ENCODE results near the gene IER2.

IER2 gene

DNA sequence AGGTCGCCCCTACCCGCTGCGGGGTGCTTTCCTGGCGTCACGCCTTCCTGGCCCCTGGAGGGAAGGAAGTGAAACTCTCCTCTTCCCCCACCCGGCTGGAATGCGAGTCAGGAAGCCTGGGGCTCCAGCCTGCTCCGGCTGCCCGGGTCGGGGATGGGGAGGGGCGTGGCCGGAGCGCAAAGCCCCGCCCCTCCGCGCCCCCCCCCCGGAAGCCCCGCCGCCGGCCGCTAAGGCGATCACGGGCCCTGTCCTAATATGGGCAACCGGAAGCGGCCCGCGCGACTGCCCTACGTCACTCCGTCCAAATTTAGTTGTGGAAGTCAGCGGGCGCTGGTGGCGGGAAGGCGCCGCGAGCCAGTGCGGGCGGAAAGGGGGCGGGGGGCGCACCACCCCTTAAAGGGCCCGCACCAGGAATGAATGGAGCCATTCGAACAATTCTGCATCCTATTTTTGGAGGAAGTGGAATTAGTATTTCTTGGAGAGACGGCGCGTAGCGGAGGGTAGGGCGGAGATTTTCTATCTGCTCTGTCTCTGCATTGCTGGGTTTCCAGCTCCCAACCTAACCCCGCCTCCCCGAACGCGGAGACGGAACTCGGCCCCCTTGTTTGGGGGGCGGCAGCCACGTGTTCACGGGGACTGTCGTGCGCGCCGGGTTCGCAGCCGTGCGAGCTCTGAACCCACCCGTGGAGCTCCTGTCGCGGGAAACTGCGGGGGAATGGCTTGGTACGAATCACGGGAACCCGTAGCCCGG lies 1.6 kb downstream of the IER2 start:
- Histone ChIP-seq H3K4me2 (ENCODE audit: low read length) (peak overlapping the region; percentile 81), H3K4me1 (ENCODE audit: control insufficient read depth in 1 of 2, insufficient read depth in 2 of 2, low read length in 2 of 2) (peaks cover 13 to 19% of the 10 kb centered on the region in 2 experiments), H4K91ac (ENCODE audit: low read depth, low read length) (peak overlapping the region; percentile 86), H3K9me3 (ENCODE audit: insufficient read depth, low read depth, low read length) (peaks cover 3% of the 10 kb centered on the region), H3K14ac (ENCODE audit: low read length) (peak overlapping the region; percentile 50), H3K4me3 (ENCODE audit: low read depth, low read length) (peak overlapping the region; percentile 80), H2BK5ac (ENCODE audit: low read depth, low read length, poor library complexity) (peak overlapping the region; percentile 97), H2BK12ac (ENCODE audit: low read length) (peak overlapping the region; percentile 74), H4K8ac (ENCODE audit: low read depth, low read length) (peak overlapping the region; percentile 67), H3K27ac (ENCODE audit: low read depth, low read length) (peak overlapping the region; percentile 98), H3K9ac (ENCODE audit: low read length) (peak overlapping the region; percentile 57), H3K4ac (ENCODE audit: low read depth, low read length) (peak overlapping the region; percentile 94), H3K23ac (ENCODE audit: low read length) (no peak overlapping the region), H3K79me1 (ENCODE audit: low read length) (peaks cover 56% of the 10 kb centered on the region), H3K18ac (ENCODE audit: low read length) (peak overlapping the region; percentile 96), H3K79me2 (ENCODE audit: control insufficient read depth, insufficient read depth, low read length, poor library complexity) (peaks cover 48% of the 10 kb centered on the region), H3K36me3 (ENCODE audit: control insufficient read depth in 1 of 2, insufficient read depth in 2 of 2, low read length in 2 of 2) (peaks cover 0 to 8% of the 10 kb centered on the region in 2 experiments), H4K12ac (ENCODE audit: low read depth, low read length) (peak overlapping the region; percentile 20), H2BK120ac (ENCODE audit: insufficient read depth, low read length, poor library complexity) (peak overlapping the region; percentile 92), H3K27me3 (ENCODE audit: insufficient read depth, low read length) (no peaks in the 10 kb centered on the region), H2AFZ (ENCODE audit: insufficient read depth, low read length, poor library complexity) (peak overlapping the region; percentile 66), H2AK5ac (ENCODE audit: low read length) (peak overlapping the region; percentile 7)
- DNase-seq, result peak; percentile 97 to 98
- whole genome bisulfite sequencing (ENCODE audit: extremely low coverage, insufficient coverage, insufficient read length), result no CpG with 5 or more reads among the region's 71 CpGs

GRCh38 chr19:13152356-13152973 lies 2.3 kb downstream of the IER2 start:
- Histone ChIP-seq H3K27me3 (ENCODE audit: insufficient read depth, low read length) (no peaks in the 10 kb centered on the region), H3K79me2 (ENCODE audit: control insufficient read depth, insufficient read depth, low read length, poor library complexity) (peaks cover 48% of the 10 kb centered on the region), H3K9ac (ENCODE audit: low read length) (peak overlapping the region; percentile 57), H2BK12ac (ENCODE audit: low read length) (peak overlapping the region; percentile 74), H4K8ac (ENCODE audit: low read depth, low read length) (peak overlapping the region; percentile 14), H4K91ac (ENCODE audit: low read depth, low read length) (peak overlapping the region; percentile 68), H2BK120ac (ENCODE audit: insufficient read depth, low read length, poor library complexity) (peak overlapping the region; percentile 92), H3K9me3 (ENCODE audit: insufficient read depth, low read depth, low read length) (peaks cover 3% of the 10 kb centered on the region), H4K12ac (ENCODE audit: low read depth, low read length) (peak overlapping the region; percentile 20), H3K4ac (ENCODE audit: low read depth, low read length) (peak overlapping the region; percentile 17), H2BK5ac (ENCODE audit: low read depth, low read length, poor library complexity) (peak overlapping the region; percentile 97), H3K14ac (ENCODE audit: low read length) (peak overlapping the region; percentile 32), H3K4me1 (ENCODE audit: control insufficient read depth in 1 of 2, insufficient read depth in 2 of 2, low read length in 2 of 2) (peaks cover 13 to 19% of the 10 kb centered on the region in 2 experiments), H3K27ac (ENCODE audit: low read depth, low read length) (peak overlapping the region; percentile 98), H2AK5ac (ENCODE audit: low read length) (peak overlapping the region; percentile 7), H3K79me1 (ENCODE audit: low read length) (peaks cover 56% of the 10 kb centered on the region), H3K23ac (ENCODE audit: low read length) (no peak overlapping the region), H3K36me3 (ENCODE audit: control insufficient read depth in 1 of 2, insufficient read depth in 2 of 2, low read length in 2 of 2) (peaks cover 0 to 8% of the 10 kb centered on the region in 2 experiments), H3K4me3 (ENCODE audit: low read depth, low read length) (peak overlapping the region; percentile 75), H2AFZ (ENCODE audit: insufficient read depth, low read length, poor library complexity) (peak overlapping the region; percentile 66), H3K18ac (ENCODE audit: low read length) (peak overlapping the region; percentile 96), H3K4me2 (ENCODE audit: low read length) (peak overlapping the region; percentile 81)
- DNase-seq, result peak; percentile 50 to 72
- no CpG with 5 or more reads among the region's 25 CpGs for WGBS (ENCODE audit: extremely low coverage, insufficient coverage, insufficient read length)

DNA sequence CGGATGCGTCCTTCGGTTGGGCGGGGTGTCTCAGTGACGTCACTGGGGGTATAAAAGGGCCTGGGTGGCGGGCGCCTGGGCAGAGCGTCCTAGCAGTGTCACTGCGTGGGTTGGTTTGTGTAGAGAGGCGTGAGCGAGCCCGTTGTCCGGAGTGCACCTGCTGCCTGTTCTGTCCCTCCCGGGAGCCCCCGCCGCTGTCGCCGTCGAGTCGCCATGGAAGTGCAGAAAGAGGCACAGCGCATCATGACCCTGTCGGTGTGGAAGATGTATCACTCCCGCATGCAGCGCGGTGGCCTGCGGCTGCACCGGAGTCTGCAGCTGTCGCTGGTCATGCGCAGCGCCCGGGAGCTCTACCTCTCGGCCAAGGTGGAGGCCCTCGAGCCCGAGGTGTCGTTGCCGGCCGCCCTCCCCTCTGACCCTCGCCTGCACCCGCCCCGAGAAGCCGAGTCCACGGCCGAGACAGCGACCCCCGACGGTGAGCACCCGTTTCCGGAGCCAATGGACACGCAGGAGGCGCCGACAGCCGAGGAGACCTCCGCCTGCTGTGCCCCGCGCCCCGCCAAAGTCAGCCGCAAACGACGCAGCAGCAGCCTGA lies 2.9 kb downstream of the IER2 start:
- H4K8ac ChIP-seq (ENCODE audit: low read depth, low read length), result peak overlapping the region; percentile 85
- peak overlapping the region; percentile 23 for H2AFZ ChIP-seq (ENCODE audit: insufficient read depth, low read length, poor library complexity)
- H2BK120ac ChIP-seq (ENCODE audit: insufficient read depth, low read length, poor library complexity), result peak overlapping the region; percentile 88
- H3K79me2 ChIP-seq (ENCODE audit: control insufficient read depth, insufficient read depth, low read length, poor library complexity), result peaks cover 48% of the 10 kb centered on the region
- H3K27ac ChIP-seq (ENCODE audit: low read depth, low read length), result peak overlapping the region; percentile 98
- H3K23ac ChIP-seq (ENCODE audit: low read length), result no peak overlapping the region
- peak overlapping the region; percentile 97 for H3K18ac ChIP-seq (ENCODE audit: low read length)
- no peaks in the 10 kb centered on the region for H3K27me3 ChIP-seq (ENCODE audit: insufficient read depth, low read length)
- peak; percentile 91 to 97 for DNase-seq
- H3K4me3 ChIP-seq (ENCODE audit: low read depth, low read length), result peak overlapping the region; percentile 97
- H3K4ac ChIP-seq (ENCODE audit: low read depth, low read length), result peak overlapping the region; percentile 72
- peaks cover 56% of the 10 kb centered on the region for H3K79me1 ChIP-seq (ENCODE audit: low read length)
- no CpG with 5 or more reads among the region's 59 CpGs for WGBS (ENCODE audit: extremely low coverage, insufficient coverage, insufficient read length)
- H3K9ac ChIP-seq (ENCODE audit: low read length), result peak overlapping the region; percentile 91
- H3K4me1 ChIP-seq (ENCODE audit: control insufficient read depth in 1 of 2, insufficient read depth in 2 of 2, low read length in 2 of 2), result peaks cover 13 to 19% of the 10 kb centered on the region in 2 experiments
- H3K14ac ChIP-seq (ENCODE audit: low read length), result peak overlapping the region; percentile 91
- H4K12ac ChIP-seq (ENCODE audit: low read depth, low read length), result peak overlapping the region; percentile 65
- peak overlapping the region; percentile 84 for H2BK5ac ChIP-seq (ENCODE audit: low read depth, low read length, poor library complexity)
- peak overlapping the region; percentile 96 for H4K91ac ChIP-seq (ENCODE audit: low read depth, low read length)
- peaks cover 0 to 8% of the 10 kb centered on the region in 2 experiments for H3K36me3 ChIP-seq (ENCODE audit: control insufficient read depth in 1 of 2, insufficient read depth in 2 of 2, low read length in 2 of 2)
- peak overlapping the region; percentile 81 for H3K4me2 ChIP-seq (ENCODE audit: low read length)
- peak overlapping the region; percentile 12 for H2BK12ac ChIP-seq (ENCODE audit: low read length)
- H2AK5ac ChIP-seq (ENCODE audit: low read length), result peak overlapping the region; percentile 91
- H3K9me3 ChIP-seq (ENCODE audit: insufficient read depth, low read depth, low read length), result peaks cover 3% of the 10 kb centered on the region

GRCh38 chr19:13153569-13154240 lies 3.5 kb downstream of the IER2 start:
- H2AK5ac ChIP-seq (ENCODE audit: low read length), result peak overlapping the region; percentile 91
- peak overlapping the region; percentile 85 for H4K8ac ChIP-seq (ENCODE audit: low read depth, low read length)
- peak overlapping the region; percentile 88 for H2BK120ac ChIP-seq (ENCODE audit: insufficient read depth, low read length, poor library complexity)
- H3K14ac ChIP-seq (ENCODE audit: low read length), result peak overlapping the region; percentile 91
- peak overlapping the region; percentile 97 for H3K18ac ChIP-seq (ENCODE audit: low read length)
- H3K4me3 ChIP-seq (ENCODE audit: low read depth, low read length), result peak overlapping the region; percentile 97
- H3K9me3 ChIP-seq (ENCODE audit: insufficient read depth, low read depth, low read length), result peaks cover 3% of the 10 kb centered on the region
- DNase-seq, result peak in 1 of 2 donors; percentile 25
- peaks cover 48% of the 10 kb centered on the region for H3K79me2 ChIP-seq (ENCODE audit: control insufficient read depth, insufficient read depth, low read length, poor library complexity)
- peaks cover 56% of the 10 kb centered on the region for H3K79me1 ChIP-seq (ENCODE audit: low read length)
- H3K36me3 ChIP-seq (ENCODE audit: control insufficient read depth in 1 of 2, insufficient read depth in 2 of 2, low read length in 2 of 2), result peaks cover 0 to 8% of the 10 kb centered on the region in 2 experiments
- H2AFZ ChIP-seq (ENCODE audit: insufficient read depth, low read length, poor library complexity), result peak overlapping the region; percentile 23
- H3K9ac ChIP-seq (ENCODE audit: low read length), result peak overlapping the region; percentile 91
- peak overlapping the region; percentile 72 for H3K4ac ChIP-seq (ENCODE audit: low read depth, low read length)
- peaks cover 13 to 19% of the 10 kb centered on the region in 2 experiments for H3K4me1 ChIP-seq (ENCODE audit: control insufficient read depth in 1 of 2, insufficient read depth in 2 of 2, low read length in 2 of 2)
- no CpG with 5 or more reads among the region's 69 CpGs for WGBS (ENCODE audit: extremely low coverage, insufficient coverage, insufficient read length)
- no peak overlapping the region for H3K23ac ChIP-seq (ENCODE audit: low read length)
- peak overlapping the region; percentile 91 for H3K27ac ChIP-seq (ENCODE audit: low read depth, low read length)
- peak overlapping the region; percentile 65 for H4K12ac ChIP-seq (ENCODE audit: low read depth, low read length)
- H3K4me2 ChIP-seq (ENCODE audit: low read length), result peak overlapping the region; percentile 81
- H4K91ac ChIP-seq (ENCODE audit: low read depth, low read length), result peak overlapping the region; percentile 96
- H2BK5ac ChIP-seq (ENCODE audit: low read depth, low read length, poor library complexity), result peak overlapping the region; percentile 84
- peak overlapping the region; percentile 19 for H2BK12ac ChIP-seq (ENCODE audit: low read length)
- no peaks in the 10 kb centered on the region for H3K27me3 ChIP-seq (ENCODE audit: insufficient read depth, low read length)

Data from trophoblast cell (in vitro differentiated cells and primary cell).